A549 (cell line): Measurements from ENCODE around the gene KDM4B. TPM values are rescaled to one million over a fixed set of nuclear protein-coding genes. Genes with fewer than 3 reads are reported as not detected.

ENCODE experiments used
- ATAC-seq, 2 experiments: fragments of 200-7000 bp in 1 of 2; fragments of >200 bp in 1 of 2; cut with Nextera tagmentation in 1 of 2; cut with Tn5 transposase in 1 of 2; 3 replicates each; pipeline versions ENCODE4 v1.8.0 to v1.9.1; 2018 to 2020; ENCODE audit warnings: mild to moderate bottlenecking in 1 of 2, moderate library complexity in 1 of 2
- CTCF ChIA-PET: fragments of 300-600 bp; sonication (Branson Sonifier 250); formaldehyde crosslinking; extraction: SDS; loops from one replicate; lab custom pipeline; 2021; ENCODE audit warnings: antibody characterized with exemption, inconsistent platforms; lab: Yijun Ruan, JAX
- POLR2A ChIA-PET: fragments of 350-600 bp; formaldehyde crosslinking; extraction: SDS; loops from one replicate; lab custom pipeline; 2021; ENCODE audit warnings: antibody characterized with exemption, inconsistent platforms; lab: Yijun Ruan, JAX
- DNase-seq, 2 experiments: peaks; one replicate each; pipeline versions ENCODE4 v3.0.0 to v3.0.0-alpha.2; 2011 to 2016; ENCODE audit warnings: low read depth in 1 of 2, low spot score in 1 of 2
- FAIRE-seq: peaks from 2 replicates; lab custom pipeline; 2011; peaks lifted over from hg19 to GRCh38; lab: Jason Lieb, UNC
- H3K27ac ChIP-seq, 2 experiments: fragments of >200 bp; sonication (Bioruptor Twin); formaldehyde crosslinking; 3 replicates each; pipeline ENCODE4 v1.5.1; 2016 to 2017
- H3K4me1 ChIP-seq: fragments of >200 bp; sonication (Bioruptor Twin); formaldehyde crosslinking; 3 replicates; pipeline ENCODE4 v1.6.1; 2016
- H3K4me2 ChIP-seq: fragments of >200 bp; sonication (Bioruptor Twin); formaldehyde crosslinking; 3 replicates; pipeline ENCODE4 v1.6.1; 2016
- H3K4me3 ChIP-seq: fragments of >200 bp; sonication (Bioruptor Twin); formaldehyde crosslinking; 3 replicates; pipeline ENCODE4 v1.5.1; 2016
- H3K9me3 ChIP-seq: fragments of >200 bp; sonication (Bioruptor Twin); formaldehyde crosslinking; 3 replicates; pipeline ENCODE4 v1.6.1; 2016
- ATOH8 ChIP-seq: fragments of 250-450 bp; sonication (Bioruptor Pico); IDR thresholded peaks from 2 replicates; pipeline ENCODE4 v1.5.0; 2020; ENCODE audit warnings: low read depth, mild to moderate bottlenecking, moderate library complexity
- CBX2 ChIP-seq: fragments of 200-600 bp; sonication (generic); IDR thresholded peaks from 2 replicates; pipeline ENCODE4 v1.6.1; 2016; ENCODE audit warnings: low read depth, mild to moderate bottlenecking, borderline replicate concordance
- CEBPB ChIP-seq, 2 experiments: fragments of >200 bp in 1 of 2; sonication (Bioruptor Twin) in 1 of 2; formaldehyde crosslinking in 1 of 2; IDR thresholded peaks; 2 replicates each; pipeline ENCODE4 v1.6.1; 2012 to 2016
- CHD2 ChIP-seq: fragments of 150-350 bp; IDR thresholded peaks from 2 replicates; pipeline ENCODE4 v1.6.1; 2014; ENCODE audit warnings: low read length; ENCODE audit not compliant: partially characterized antibody
- CTCF ChIP-seq: fragments of >200 bp; sonication (Bioruptor Twin); formaldehyde crosslinking; IDR thresholded peaks from 3 replicates; pipeline ENCODE4 v1.5.1; 2016
- EHF ChIP-seq: fragments of 250-450 bp; sonication (Bioruptor Pico); IDR thresholded peaks from 2 replicates; pipeline ENCODE4 v1.5.0; 2020; ENCODE audit warnings: mild to moderate bottlenecking
- EP300 ChIP-seq, 2 experiments: fragments of >200 bp; sonication (Bioruptor Twin); formaldehyde crosslinking; IDR thresholded peaks; 2 replicates in 1 of 2; 3 replicates in 1 of 2; pipeline ENCODE4 v1.6.1; 2016 to 2017
- ESRRA ChIP-seq: fragments of 150-350 bp; IDR thresholded peaks from 2 replicates; pipeline ENCODE4 v1.6.1; 2014; ENCODE audit warnings: mild to moderate bottlenecking, low read length, borderline replicate concordance
- FOSL2 ChIP-seq, 2 experiments: fragments of 450-650 bp in 1 of 2; fragments of >200 bp in 1 of 2; sonication (Bioruptor Twin) in 1 of 2; formaldehyde crosslinking; IDR thresholded peaks; 2 replicates each; pipeline versions ENCODE4 v1.5.0 to v1.6.1; 2016 to 2020; ENCODE audit warnings: mild to moderate bottlenecking in 1 of 2, moderate library complexity in 1 of 2
- HES2 ChIP-seq: fragments of >200 bp; sonication (Bioruptor Twin); formaldehyde crosslinking; IDR thresholded peaks from 2 replicates; pipeline ENCODE4 v1.6.1; 2016
- HEYL ChIP-seq: fragments of 250-450 bp; sonication (Bioruptor Pico); IDR thresholded peaks from 2 replicates; pipeline ENCODE4 v1.8.0; 2021; ENCODE audit warnings: mild to moderate bottlenecking, moderate library complexity
- HOXB5 ChIP-seq: fragments of 250-450 bp; sonication (Bioruptor Pico); IDR thresholded peaks from 2 replicates; pipeline ENCODE4 v1.5.0; 2020; ENCODE audit warnings: mild to moderate bottlenecking, moderate library complexity
- JUNB ChIP-seq: fragments of >200 bp; sonication (Bioruptor Twin); formaldehyde crosslinking; IDR thresholded peaks from 2 replicates; pipeline ENCODE4 v1.6.1; 2016
- MAFK ChIP-seq: fragments of 450-650 bp; IDR thresholded peaks from 2 replicates; pipeline ENCODE4 v1.6.1; 2014; ENCODE audit not compliant: partially characterized antibody
- MAX ChIP-seq: IDR thresholded peaks from 2 replicates; pipeline ENCODE4 v1.6.1; 2012
- NFE2L2 ChIP-seq: fragments of 150-350 bp; conservative IDR thresholded peaks from 2 replicates; pipeline ENCODE4 v1.6.1; 2014; ENCODE audit warnings: low read length
- PHF8 ChIP-seq: fragments of 200-600 bp; sonication (generic); IDR thresholded peaks from 2 replicates; pipeline ENCODE4 v1.6.1; 2016; ENCODE audit warnings: low read depth, mild to moderate bottlenecking, antibody characterized with exemption, moderate library complexity, borderline replicate concordance
- POLR2A ChIP-seq: IDR thresholded peaks from 2 replicates; pipeline ENCODE4 v1.6.1; 2012; ENCODE audit warnings: mild to moderate bottlenecking, low read length
- REST ChIP-seq: fragments of 200-600 bp; sonication (generic); IDR thresholded peaks from 2 replicates; pipeline ENCODE4 v1.6.1; 2016; ENCODE audit warnings: antibody characterized with exemption, mild to moderate bottlenecking, moderate library complexity
- SREBF2 ChIP-seq: fragments of 450-650 bp; IDR thresholded peaks from 2 replicates; pipeline ENCODE4 v1.6.1; 2014; ENCODE audit warnings: mild to moderate bottlenecking, moderate library complexity
- TP53 ChIP-seq: fragments of 250-450 bp; sonication (Bioruptor Pico); IDR thresholded peaks from 2 replicates; pipeline ENCODE4 v1.5.0; 2021; ENCODE audit warnings: mild to moderate bottlenecking, moderate library complexity
- ZC3H11A ChIP-seq: fragments of 450-650 bp; IDR thresholded peaks from 2 replicates; pipeline ENCODE4 v1.6.1; 2014; ENCODE audit warnings: antibody characterized with exemption, mild to moderate bottlenecking
- WGBS: methylation state at CpG from one replicate; pipeline ENCODE4 v1.1.6; 2017; ENCODE audit errors: missing lambda C conversion rate; 5-methylcytosine and 5-hydroxymethylcytosine counted together
- polyA plus RNA-seq, 4 experiments: library from polyadenylated mRNA; depleted of rRNA in 3 of 4; stranded (reverse); fragments of >200 nt; fragmentation: RNase III in 1 of 4; extraction: RNeasy Plus Mini Kit Qiagen cat#74134 plus additional on column Dnase treatment in 1 of 4; gene quantifications; 2 replicates in 3 of 4; 3 replicates in 1 of 4; pipeline ENCODE4 v1.2.3, GENCODE V29; 2011 to 2017

Gene KDM4B
- polyA plus RNA-seq, 2 of the 4 experiments (the other 2 are of a cell fraction) = 3.0 to 4.6 TPM

GRCh38 chr19:5172859-5173630, 204.1 kb downstream of the KDM4B start (continued):
- no peak for TF ChIP-seq HES2
- peak; percentile 62; the same call in 1 of the 2 replicates for TF ChIP-seq EHF (CRISPR knock-in tag)
- 0 out of 2 replicates have a peak, but pooled peaks have one; percentile 37 for TF ChIP-seq TP53 (CRISPR knock-in tag)
- no peak for TF ChIP-seq HOXB5
- peak; percentile 49 for TF ChIP-seq MAX
- peak; percentile 72 for TF ChIP-seq FOSL2 (IDR thresholded peaks at IDR 0.05)
- TF ChIP-seq FOSL2 (CRISPR knock-in tag; IDR thresholded peaks at IDR 0.05) = peak; percentile 86
- peak; percentile 88 for TF ChIP-seq NFE2L2
- no peak for TF ChIP-seq POLR2A
- TF ChIP-seq CHD2 = no peak
- no peak for TF ChIP-seq ZC3H11A
- TF ChIP-seq ESRRA = no peak
- no peak for TF ChIP-seq REST
- no peak for TF ChIP-seq PHF8
- TF ChIP-seq CEBPB (IDR thresholded peaks at IDR 0.05) = peak in 1 of 2 experiments; percentile 70; a peak in 2 of 4 replicates
- TF ChIP-seq JUNB = peak; percentile 91
- no peak for TF ChIP-seq ATOH8 (CRISPR knock-in tag)
- no peak for TF ChIP-seq SREBF2
- no peak for TF ChIP-seq CTCF
- TF ChIP-seq CBX2 = no peak
- TF ChIP-seq EP300 (IDR thresholded peaks at IDR 0.05) = peak; percentile 77 to 92; a peak in 4 of 5 replicates
- peak; percentile 99 for TF ChIP-seq MAFK
- TF ChIP-seq, all 56 proteins: peak for 16

GRCh38 chr19:5173993-5174392, 205.1 kb downstream of the KDM4B start:
- Histone ChIP-seq H3K4me3 (no peak overlapping the region), H3K9me3 (0 out of 3 replicates have a peak, but pooled peaks cover 2% of the 10 kb centered on the region), H3K27ac (peak overlapping the region; percentile 76 to 89), H3K4me2 (no peak overlapping the region), H3K4me1 (peaks cover 52% of the 10 kb centered on the region)
- no peak for FAIRE-seq
- DNase-seq = peak in 1 of 2 experiments; percentile 26
- POLR2A ChIA-PET = no interaction called here
- 72% methylated on average over 12 of the region's 12 CpGs for WGBS
- ATAC-seq = no peak
- CTCF ChIA-PET = no interaction called here
- TF ChIP-seq CEBPB (IDR thresholded peaks at IDR 0.05) (no peak), JUNB (no peak), HEYL (CRISPR knock-in tag) (no peak), FOSL2 (IDR thresholded peaks at IDR 0.05) (no peak), FOSL2 (CRISPR knock-in tag; IDR thresholded peaks at IDR 0.05) (no peak), HOXB5 (0 out of 2 replicates have a peak, but pooled peaks have one; percentile 6)
